GM19043 (cell line): ENCODE data around the gene MASP2.
"Not testable (repeated sequence)": the region's sequence is repeated elsewhere in the genome, so short reads cannot be mapped to it uniquely, and the experiment has no call there.

Experiments
- ATAC-seq: cut with Tn5 transposase; IDR thresholded peaks from one replicate; pipeline ENCODE4 v1.9.1; 2021; ENCODE audit warnings: low read depth; ENCODE audit not compliant: unreplicated experiment

MASP2 gene

DNA sequence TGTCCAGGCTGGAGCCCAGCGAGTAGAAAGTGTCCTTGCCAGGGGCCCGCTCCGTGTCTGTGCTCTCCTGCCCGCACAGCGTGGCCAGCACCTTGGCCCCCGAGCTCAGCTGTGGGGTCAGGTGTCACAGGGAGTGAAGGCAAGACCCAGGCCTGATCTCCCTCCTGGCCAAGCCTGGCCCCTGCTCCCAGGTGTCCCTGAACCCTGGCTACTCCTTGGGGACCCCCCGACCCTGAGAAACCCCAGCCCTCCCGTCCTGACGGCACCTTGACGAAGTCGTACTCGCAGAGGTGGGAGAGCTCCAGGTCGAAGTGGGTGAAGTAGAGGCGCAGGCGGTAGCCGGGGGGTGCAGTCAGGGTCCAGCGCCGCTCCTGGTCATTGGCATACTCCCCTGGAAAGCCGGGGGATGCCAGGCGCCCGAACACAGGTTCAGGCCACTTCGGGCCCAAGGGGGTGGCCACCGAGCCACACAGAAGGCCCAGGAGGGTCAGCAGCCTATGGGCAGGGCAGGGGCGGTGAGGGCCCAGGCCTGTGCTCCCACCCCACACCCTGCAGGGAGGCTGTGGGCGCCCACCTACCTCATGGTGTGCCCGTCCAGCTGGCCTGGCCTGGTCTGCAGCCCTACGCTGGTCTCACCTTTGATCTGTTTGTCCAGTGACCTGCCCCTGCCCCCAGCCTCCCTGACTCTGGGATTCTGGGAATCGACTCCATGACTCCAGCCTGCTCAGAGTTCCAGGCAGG is at the start of gene MASP2:
Gene MASP2 (minus strand): TSS at position 615 of the 741 bp plus-strand sequence. CDS start 32 bp downstream, at position 583.
- ATAC-seq, result no peak

GRCh38 chr1:11083784-11084183 is 36.7 kb upstream of the MASP2 start:
- not testable (repeated sequence) for ATAC-seq

GRCh38 chr1:11080931-11081330 is 33.9 kb upstream of the MASP2 start:
- ATAC-seq, result no peak

GRCh38 chr1:11078631-11079030 is 31.6 kb upstream of the MASP2 start:
- no peak for ATAC-seq

- ATAC-seq, result not testable (repeated sequence)
These were observed 26.4 kb upstream of the MASP2 start for GRCh38 chr1:11073398-11073797.

DNA sequence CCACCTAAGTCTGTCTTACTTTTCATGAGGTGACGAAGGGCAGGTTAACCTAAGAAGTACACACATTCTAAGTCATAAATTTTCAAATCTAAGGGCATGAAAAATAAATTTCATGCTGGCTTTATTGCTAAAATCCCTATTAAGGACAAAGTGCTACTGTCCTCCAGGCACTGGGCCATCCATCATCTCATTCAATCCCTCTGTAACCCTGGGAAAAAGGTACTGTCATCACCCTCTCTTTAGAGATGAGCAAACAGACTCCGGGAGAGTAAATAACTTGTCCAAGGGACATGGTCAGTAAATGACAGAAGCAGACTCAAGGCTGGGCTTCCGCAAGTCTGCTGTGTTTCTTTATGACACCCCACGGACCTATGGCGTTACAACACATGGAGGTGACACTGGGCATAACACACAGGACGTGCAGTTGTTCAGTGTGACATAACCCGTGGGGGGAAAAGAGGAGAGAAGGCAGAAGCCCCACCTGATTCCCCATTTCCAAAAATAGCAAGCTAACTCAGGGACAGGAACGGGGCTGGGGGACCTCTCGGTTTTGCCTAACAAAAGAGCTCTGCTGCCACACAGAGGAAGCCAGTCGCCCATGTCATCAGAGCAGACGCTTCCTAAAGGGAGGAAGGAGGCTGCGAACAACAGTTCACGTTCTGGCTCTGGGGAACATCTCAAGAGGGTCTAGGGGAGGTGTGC is 25.3 kb upstream of the MASP2 start:
- no peak for ATAC-seq

DNA sequence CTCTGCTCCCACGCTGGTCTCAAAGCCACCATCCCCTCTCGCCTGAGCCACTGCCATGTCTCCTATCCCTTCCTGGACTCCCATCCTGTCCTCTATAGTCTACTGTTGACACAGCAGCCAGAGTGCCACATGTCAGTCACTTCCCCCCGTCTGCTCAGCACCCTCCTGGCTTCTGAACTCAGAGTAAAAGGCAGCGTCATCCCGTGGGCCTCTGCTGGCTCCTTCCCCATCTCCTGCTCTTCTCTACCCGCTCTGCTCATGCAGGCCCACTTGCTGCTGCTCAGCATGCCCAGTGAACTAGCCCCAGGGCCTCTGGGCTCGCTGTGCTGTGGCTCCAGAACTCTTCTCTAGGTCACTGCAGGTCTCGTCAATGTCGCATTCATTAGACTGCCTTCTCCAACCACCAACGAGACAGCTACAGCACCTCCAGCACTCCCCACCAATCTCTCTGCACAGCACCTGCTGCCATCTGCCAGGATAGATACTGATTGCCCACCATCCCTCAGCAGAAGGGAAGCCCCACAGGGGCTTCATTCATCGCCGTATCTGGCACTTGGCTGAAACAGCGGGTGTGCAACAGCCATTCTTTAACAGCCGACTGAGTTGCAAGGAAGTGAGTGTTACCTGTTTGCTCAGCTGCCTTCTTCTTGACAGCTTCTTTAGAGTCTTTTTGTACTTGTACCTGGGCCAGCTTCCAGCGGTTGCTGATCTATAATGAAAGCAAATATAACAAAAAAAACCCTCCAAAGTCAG is 24.6 kb upstream of the MASP2 start:
- ATAC-seq, result no peak

- ATAC-seq, result no peak
These were observed 23.8 kb upstream of the MASP2 start for GRCh38 chr1:11070876-11071275.

DNA sequence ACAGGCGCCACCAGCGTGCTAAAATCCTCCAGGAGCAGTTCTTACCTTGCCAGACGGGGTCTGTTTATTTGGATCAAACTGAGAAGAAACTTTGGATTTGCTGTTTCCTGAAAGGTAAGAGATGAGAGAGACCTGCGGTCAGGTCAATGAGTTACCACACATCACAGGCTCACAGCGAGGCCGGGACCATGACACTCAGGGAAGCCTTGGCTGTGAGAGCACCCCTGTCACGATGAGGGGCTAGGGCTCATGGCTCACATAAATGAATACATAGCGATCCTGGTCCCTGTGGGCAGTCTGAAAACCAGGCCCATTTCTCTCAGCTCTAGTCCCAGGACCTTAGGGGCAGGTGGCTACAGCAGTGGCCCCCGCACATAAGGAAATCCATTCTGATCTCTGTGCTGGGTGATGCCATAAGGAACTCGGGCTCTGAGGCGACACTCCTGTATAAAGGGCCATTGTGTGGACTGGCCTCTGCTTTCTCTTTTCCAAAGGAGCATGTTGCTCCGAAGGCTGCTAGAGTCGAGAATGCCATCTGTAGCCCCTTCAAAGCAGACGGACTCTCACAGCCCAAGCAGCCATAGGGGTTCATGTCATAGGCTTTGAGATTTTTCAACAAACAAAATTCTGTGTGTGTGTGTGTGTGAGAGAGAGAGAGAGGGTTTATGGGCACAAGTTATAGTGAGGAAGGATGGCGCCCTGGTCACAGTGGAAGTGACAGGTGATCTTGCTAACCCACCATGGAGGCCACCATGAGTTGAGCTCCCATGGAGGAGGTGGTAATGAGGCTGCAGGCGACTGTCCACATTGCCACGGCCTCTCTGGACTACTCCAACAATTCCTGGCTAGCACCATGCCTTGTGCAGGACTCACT is 21.8 kb upstream of the MASP2 start:
- no peak for ATAC-seq

- no peak for ATAC-seq
These were observed 20.9 kb upstream of the MASP2 start for GRCh38 chr1:11067716-11068599.

DNA sequence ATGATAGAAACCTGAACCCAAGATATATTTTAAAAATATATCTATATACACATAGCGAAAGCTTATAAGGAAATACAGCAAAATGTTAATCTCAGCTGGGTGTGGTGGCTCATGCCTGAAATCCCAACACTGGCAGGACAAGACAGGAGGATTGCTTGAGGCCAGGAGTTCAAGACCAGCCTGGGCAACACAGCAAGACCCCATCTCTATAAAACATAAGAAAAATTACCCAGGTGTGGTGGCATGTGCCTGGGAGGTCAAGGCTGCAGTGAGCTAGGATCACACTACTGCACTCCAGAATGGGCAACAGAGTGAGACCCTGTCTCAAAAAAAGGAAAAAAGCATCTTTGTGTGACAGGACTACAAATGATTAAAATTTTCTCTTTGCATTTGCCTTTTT is 18.8 kb upstream of the MASP2 start:
- ATAC-seq, result no peak

- ATAC-seq, result no peak
These were observed 17.9 kb upstream of the MASP2 start for GRCh38 chr1:11064942-11065341.

GRCh38 chr1:11063937-11064537 is 17.0 kb upstream of the MASP2 start:
- ATAC-seq, result not testable (repeated sequence)

DNA sequence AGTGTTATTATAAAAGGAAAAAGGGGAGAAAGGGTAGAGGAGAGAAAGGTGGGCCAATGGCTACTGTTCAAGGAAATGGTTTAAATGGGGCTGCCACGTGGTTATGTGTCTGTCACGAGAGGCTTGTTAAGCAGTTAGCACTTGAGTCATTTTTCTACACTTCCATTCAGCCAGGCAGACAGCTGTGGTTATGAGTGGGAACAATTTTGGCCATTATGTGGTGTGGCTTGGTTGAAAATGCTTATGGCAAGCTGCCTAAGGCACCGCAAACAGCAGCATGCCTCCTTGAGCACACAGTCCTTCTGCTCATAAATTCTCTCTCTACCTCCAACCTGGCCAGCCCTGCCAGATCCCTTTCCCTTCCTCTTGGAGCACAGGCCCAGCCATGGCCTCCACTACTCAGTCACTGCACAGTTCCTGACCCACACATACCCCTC is 15.9 kb upstream of the MASP2 start:
- ATAC-seq, result no peak

- no peak for ATAC-seq
These were observed 14.8 kb upstream of the MASP2 start for GRCh38 chr1:11061652-11062365.

DNA sequence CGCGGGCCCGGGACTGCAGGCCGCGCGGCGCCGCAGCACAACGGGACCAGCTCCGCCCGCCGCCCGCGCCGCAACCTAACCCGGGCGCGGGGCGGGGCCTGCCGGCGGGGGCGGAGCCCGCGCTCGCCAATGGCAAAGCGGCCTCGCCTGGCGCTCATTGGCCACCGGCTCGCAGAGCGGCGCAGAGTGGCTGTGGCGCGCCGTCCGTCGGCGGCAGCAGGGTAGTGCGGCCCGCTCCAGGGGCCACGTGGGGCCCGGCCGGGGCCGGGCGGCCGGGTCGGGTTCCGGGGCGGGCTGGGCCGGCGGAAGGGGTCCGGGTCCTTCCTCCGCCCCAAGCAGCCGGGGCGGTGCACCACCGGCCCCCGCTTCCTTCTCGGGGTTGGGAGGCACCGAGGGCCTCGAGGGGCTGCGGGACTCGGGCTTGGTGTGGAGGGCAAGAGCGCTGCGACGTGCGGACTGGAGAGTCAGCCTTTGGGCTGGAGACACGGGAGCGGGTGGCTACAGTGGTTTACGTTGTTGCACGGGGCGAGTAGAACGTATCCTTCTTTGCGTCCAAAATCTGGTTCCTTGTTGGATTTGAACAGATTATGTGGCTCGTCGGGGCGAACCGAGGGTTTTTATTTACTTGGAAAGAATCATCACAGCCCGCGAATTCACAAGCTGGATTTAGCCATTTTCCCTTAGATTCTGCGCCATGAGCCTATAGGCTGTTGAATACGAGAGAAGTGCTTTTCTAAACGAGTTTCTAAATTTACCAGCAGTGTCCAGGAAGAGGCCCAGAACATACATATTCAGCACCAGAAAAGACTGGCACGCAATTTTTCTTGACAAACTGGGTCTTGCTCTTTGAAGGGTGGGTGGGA is 13.2 kb upstream of the MASP2 start, which contains the start of gene SRM:
Gene SRM (minus strand): TSS at position 51 of the 863 bp plus-strand sequence. CDS start 75 bp downstream, outside the sequence.
- peak; percentile 85 for ATAC-seq
